NOMO-1 (cell line): ENCODE measurements around the gene BBS9.

Experiments
- DNase-seq, 2 experiments: peaks; one replicate each; lab custom pipeline; 2025; ENCODE audit not compliant: unreplicated experiment in 2 of 2; lab: John Stamatoyannopoulos, UW

BBS9 gene

GRCh38 chr7:33350577-33350976, 221.2 kb downstream of the BBS9 start:
- DNase-seq, result no peak

- no peak for DNase-seq
Observed at GRCh38 chr7:33351709-33352108, 222.3 kb downstream of the BBS9 start.

GRCh38 chr7:33354201-33354600, 224.8 kb downstream of the BBS9 start:
- no peak for DNase-seq

GRCh38 chr7:33355386-33355785, 226.0 kb downstream of the BBS9 start:
- DNase-seq, result no peak

- no peak for DNase-seq
Observed at GRCh38 chr7:33356336-33356735, 227.0 kb downstream of the BBS9 start.

GRCh38 chr7:33357846-33358245, 228.5 kb downstream of the BBS9 start:
- DNase-seq, result no peak

- no peak for DNase-seq
Observed at GRCh38 chr7:33369888-33370287, 240.5 kb downstream of the BBS9 start.

- no peak for DNase-seq
Observed at GRCh38 chr7:33373195-33373594, 243.8 kb downstream of the BBS9 start.

GRCh38 chr7:33379891-33380525, 250.6 kb downstream of the BBS9 start:
- no peak for DNase-seq

GRCh38 chr7:33388332-33388731, 259.0 kb downstream of the BBS9 start:
- no peak for DNase-seq

GRCh38 chr7:33392148-33392547, 262.8 kb downstream of the BBS9 start:
- DNase-seq, result no peak

GRCh38 chr7:33393770-33394169, 264.4 kb downstream of the BBS9 start:
- DNase-seq, result no peak

- DNase-seq, result no peak
Observed at GRCh38 chr7:33395340-33395739, 266.0 kb downstream of the BBS9 start.

GRCh38 chr7:33399528-33400213, 270.3 kb downstream of the BBS9 start:
- no peak for DNase-seq

GRCh38 chr7:33400214-33400538, 270.8 kb downstream of the BBS9 start:
- DNase-seq, result no peak

- DNase-seq, result no peak
Observed at GRCh38 chr7:33410266-33410665, 280.9 kb downstream of the BBS9 start.

GRCh38 chr7:33411020-33411419, 281.7 kb downstream of the BBS9 start:
- DNase-seq, result no peak

GRCh38 chr7:33412331-33412730, 283.0 kb downstream of the BBS9 start:
- no peak for DNase-seq

GRCh38 chr7:33418251-33418701, 288.9 kb downstream of the BBS9 start:
- no peak for DNase-seq

GRCh38 chr7:33420311-33420940, 291.1 kb downstream of the BBS9 start:
- DNase-seq, result no peak

GRCh38 chr7:33421429-33421828, 292.1 kb downstream of the BBS9 start:
- DNase-seq, result no peak

GRCh38 chr7:33422141-33422540, 292.8 kb downstream of the BBS9 start:
- DNase-seq, result no peak
